Myocyte (in vitro differentiated cells): ENCODE measurements around the gene CCDC85C. TPM values are rescaled to one million over a fixed set of nuclear protein-coding genes. Genes with fewer than 3 reads are reported as not detected.

Experiments
- DNase-seq: peaks from one replicate; pipeline ENCODE4 v3.0.0-alpha.2; 2012; ENCODE audit warnings: low read depth
- total RNA-seq: library from RNA; depleted of rRNA; stranded (reverse); fragments of >200 nt; gene quantifications from 2 replicates; pipeline ENCODE4 v1.2.3, GENCODE V29; 2014

CCDC85C gene
- total RNA-seq, 1 donor from 2014 or later = 3.2 TPM

GRCh38 chr14:99524804-99525698 is 79.0 kb downstream of the CCDC85C start:
- peak; percentile 30 for DNase-seq

- DNase-seq = no peak
These were observed 79.8 kb downstream of the CCDC85C start for GRCh38 chr14:99524091-99524661.

GRCh38 chr14:99523704-99524055 is 80.3 kb downstream of the CCDC85C start:
- DNase-seq = no peak

- no peak for DNase-seq
These were observed 80.9 kb downstream of the CCDC85C start for GRCh38 chr14:99522934-99523703.

- DNase-seq = no peak
These were observed 81.5 kb downstream of the CCDC85C start for GRCh38 chr14:99522457-99522891.

GRCh38 chr14:99522025-99522401 is 82.0 kb downstream of the CCDC85C start:
- no peak for DNase-seq

GRCh38 chr14:99521176-99522024 is 82.6 kb downstream of the CCDC85C start:
- no peak for DNase-seq

- no peak for DNase-seq
These were observed 83.4 kb downstream of the CCDC85C start for GRCh38 chr14:99520571-99521081.

- DNase-seq = no peak
These were observed 84.0 kb downstream of the CCDC85C start for GRCh38 chr14:99519931-99520421.

- DNase-seq = no peak
These were observed 84.6 kb downstream of the CCDC85C start for GRCh38 chr14:99519347-99519881.

- peak; percentile 54 for DNase-seq
These were observed 85.3 kb downstream of the CCDC85C start for GRCh38 chr14:99518441-99519346.

GRCh38 chr14:99517643-99518381 is 86.2 kb downstream of the CCDC85C start:
- no peak for DNase-seq

- DNase-seq = no peak
These were observed 87.0 kb downstream of the CCDC85C start for GRCh38 chr14:99516871-99517642.

GRCh38 chr14:99516156-99516870 is 87.7 kb downstream of the CCDC85C start:
- no peak for DNase-seq

- no peak for DNase-seq
These were observed 88.5 kb downstream of the CCDC85C start for GRCh38 chr14:99515301-99516155.
